Activated CD4-positive, alpha-beta T cell treated with anti-CD3 and anti-CD28 coated beads, Interleukin-2, Interleukin-6, amounts not matched to agents 100 ng/mL and 50 ng/mL, durations not matched to agents 16 hours and 8 hours (primary cell): Measurements from ENCODE around the gene SLC23A1.
"Not testable (repeated sequence)": the region's sequence is repeated elsewhere in the genome, so short reads cannot be mapped to it uniquely, and the experiment has no call there.

ENCODE experiments used
- DNase-seq: peaks from one replicate; pipeline ENCODE4 v3.0.0-alpha.2; 2020

Gene SLC23A1

DNA sequence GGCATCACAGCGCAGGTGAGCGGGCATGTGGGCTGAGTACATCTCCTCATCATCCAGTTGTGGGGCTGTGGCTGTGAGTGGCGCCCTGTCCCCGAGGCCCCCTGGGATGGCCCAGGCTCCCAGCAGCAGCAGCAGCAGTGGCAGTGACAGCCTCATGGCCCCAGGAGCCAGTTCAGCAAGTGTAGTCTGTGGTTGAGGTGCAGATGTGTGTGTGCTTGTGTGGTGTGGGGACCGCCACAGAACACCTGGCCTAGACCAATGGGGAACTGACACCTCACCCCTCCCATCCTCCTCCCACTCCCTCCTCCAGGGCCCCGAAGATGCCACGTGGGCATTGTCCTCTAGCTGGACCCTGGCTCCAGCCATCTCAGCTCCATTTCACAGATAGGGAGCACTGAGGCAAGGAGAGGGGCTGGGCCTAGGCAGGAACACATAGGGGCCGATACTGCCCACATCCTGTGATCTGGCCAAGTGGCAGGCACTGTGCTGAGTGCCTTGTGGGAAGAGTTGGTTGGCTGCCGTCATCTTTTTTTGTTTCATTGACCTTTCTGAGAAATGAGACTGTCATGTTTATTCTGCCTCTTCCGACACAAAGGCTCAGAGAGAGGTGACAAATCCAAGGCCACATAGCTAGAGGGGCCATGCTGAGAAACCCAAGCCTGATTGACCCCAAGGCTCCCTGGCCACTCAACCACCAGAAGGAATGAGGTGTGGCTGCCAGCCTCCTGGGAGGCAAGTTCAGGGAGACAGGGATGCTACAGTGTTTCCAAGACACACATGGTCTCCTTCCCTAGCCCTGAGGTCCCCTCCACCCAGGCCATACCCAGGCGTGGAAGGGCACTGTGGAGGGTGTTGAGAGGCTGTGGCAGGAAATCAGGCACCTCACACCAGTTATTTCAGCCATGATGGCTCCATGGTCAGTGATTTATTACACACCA is 6.9 kb upstream of the SLC23A1 start, which contains the start of gene MZB1:
Gene MZB1 (minus strand): TSS at position 213 of the 938 bp plus-strand sequence. CDS start 57 bp downstream, at position 156.
- peak; percentile 89 for DNase-seq

- no peak for DNase-seq
Measured at GRCh38 chr5:139388198-139388821, 5.2 kb upstream of the SLC23A1 start.

- DNase-seq, result no peak
Measured at GRCh38 chr5:139387611-139388197, 4.6 kb upstream of the SLC23A1 start.

DNA sequence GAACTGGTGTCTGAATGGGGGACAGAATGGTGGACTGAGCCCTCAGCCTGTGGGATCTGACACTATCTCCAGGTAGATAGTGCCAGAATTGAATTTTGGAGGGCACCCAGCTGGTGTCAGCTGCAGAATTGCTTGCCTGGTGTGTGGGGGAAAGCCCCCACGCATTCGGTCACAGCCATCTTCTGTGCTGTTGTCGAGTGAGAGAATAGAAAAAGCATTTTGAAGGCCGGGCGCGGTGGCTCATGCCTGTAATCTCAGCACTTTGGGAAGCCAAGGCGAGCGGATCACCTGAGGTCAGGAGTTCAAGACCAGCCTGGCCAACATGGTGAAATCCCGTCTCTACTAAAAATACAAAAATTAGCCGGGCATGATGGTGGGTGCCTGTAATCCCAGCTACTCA is 3.9 kb upstream of the SLC23A1 start:
- DNase-seq, result not testable (repeated sequence)

DNA sequence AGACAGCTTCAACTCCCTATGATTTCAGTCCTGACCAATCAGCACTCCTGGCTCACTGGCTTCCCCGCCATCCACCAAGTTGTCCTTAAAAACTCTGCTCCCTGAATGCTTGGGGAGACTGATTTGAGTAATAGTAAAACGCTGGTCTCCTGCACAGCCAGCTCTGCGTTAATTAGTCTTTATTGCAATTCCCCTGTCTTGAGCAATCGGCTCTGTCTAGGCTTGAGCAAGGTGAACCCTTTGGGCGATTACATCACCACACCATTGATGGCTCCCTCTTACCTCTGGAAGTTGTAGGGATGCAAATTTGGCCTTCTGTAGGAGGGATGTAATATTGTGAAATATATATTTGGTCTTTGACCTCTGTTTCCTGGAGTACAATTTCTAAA is 2.9 kb upstream of the SLC23A1 start:
- no peak for DNase-seq

DNA sequence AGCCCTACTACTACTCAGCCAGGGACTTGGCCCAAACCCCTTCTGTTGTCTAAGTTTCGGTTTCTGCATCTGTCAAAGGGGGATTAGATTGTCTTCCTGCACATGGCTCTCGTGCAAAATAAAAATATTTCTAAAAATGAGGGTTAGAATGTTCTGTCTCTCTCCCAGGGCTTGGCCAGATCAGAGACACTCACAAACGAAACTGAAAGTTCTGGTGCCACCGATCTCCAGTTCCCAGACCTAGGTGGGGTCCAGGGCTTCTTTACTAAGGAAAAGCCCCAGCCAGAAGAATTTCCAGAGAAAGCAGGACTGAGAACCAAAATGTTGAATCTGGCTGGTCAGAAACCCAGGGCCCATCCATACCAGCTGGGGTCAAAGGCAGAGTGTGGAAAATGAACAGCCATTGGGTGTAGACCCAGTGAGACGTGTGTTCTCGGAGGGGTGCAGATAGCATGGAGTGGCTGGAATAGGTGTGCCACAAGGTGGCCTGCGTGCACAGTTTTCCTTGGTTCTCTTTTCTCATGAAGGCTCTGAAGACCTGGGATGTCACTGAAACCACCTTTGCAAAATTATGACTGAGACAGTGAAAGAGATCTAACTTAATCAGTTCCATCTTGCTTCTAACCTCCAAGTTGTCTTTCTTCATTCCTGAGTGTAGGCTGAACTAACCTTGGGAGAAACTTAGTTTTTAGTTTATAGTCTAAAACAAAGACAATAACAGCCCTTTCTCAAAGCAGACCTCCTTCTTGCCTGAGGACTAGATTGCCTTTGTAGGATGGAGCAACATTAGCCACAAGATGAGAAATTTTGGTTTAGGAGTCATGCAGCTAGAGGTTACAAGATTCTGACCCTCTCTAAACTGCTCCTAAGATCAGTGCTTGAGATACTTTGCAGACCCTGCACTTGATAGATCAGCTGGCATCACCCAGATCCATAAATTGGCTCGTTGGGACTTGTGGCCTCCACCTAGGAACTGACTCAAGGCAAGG is 2.3 kb upstream of the SLC23A1 start:
- no peak for DNase-seq

DNA sequence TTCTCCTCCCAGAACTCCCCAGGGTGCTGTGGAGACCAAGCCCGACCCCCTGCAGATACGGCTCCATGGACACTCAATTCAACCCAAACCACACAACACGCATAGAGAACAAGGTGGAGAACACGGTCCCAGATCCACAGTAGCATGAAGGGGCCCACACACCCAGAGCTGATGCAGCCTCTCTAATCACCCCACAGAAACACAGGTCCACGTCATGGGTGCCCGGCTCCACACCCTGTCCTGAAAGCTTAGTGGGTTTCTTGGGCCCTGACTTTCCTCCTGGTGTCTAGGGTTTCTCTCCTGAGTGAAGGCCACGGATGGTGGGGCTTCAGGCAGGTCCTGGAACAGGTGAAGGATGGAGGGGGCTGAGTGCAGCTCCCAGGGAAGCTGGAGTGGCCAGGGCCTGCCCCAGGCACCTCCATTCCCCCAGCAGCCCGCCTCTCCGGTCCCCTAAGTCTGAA is 1.5 kb upstream of the SLC23A1 start:
- no peak for DNase-seq

DNA sequence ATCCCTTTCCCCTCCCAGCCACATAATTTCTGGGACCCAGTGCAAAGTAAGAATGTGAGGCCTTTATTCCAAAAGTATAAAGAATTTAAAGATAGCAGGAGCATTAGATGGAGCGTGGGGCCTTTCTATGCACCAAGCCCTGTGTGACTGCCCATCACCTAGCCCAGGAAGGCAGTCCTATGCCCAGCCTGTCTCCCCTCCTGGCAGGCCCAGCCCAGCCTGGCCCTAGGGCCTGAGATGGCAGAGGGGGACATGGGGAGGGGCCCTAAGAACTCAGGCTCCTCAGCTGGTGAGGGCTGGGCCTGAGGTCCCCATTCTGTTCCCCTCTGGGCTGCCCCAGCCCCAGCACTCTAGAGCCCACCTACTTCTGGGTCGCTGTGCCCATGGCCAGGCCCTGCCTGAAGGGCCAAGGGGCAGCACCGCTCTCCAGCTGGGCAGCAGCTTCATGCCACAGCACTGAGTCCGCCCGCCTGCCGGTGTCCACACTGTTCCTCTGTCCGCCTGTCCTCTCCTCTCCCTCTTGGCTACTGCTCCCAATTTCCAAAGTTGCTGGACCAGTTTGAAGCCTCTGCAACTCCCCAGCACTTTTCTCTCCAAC is 995 bp upstream of the SLC23A1 start:
- no peak for DNase-seq

GRCh38 chr5:139382807-139383206 is 290 bp downstream of the SLC23A1 start:
- no peak for DNase-seq

DNA sequence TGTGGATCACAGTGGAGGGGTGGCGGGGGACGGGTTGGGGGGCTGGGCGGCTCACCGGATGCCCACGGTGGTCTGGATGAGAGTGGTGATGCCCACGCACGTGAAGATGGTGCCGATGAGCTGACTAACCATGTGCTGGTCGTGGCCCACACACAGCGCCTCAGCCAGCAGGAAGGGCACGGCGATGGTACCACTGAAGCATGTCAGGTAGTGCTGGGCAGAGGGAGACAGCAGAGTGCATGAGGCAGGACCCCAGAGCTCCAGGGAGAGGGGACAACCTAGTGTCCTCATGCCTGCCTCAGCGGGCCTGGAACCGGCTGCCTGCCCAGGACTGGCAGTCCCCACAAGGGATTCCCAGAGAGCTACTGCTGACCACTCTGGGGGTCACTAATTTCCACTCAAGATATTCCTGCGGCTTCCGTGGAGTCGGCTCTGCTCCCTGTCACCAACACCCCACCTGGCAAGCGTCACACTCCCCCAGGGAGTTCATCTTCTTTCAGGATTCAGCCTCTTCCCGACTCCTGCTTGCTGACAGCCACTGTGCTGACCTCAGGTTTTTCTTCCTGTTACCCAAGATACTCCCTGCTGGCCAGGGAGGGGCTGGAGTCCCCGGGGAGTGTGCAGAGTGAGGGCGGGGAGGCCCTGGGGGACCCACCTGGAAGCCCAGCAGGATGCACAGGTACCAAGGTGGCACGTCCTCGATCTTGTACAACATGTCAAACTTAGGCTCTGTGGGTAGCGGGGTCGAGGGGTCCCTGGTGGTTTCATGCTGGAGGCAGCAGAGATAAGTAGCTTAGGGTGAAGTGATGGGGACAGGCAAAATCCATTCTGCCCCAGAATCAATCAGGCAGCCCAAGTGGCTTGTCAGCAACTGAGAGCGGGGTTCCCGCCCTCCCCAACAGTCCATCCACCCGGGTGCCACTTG is 998 bp downstream of the SLC23A1 start:
- no peak for DNase-seq

DNA sequence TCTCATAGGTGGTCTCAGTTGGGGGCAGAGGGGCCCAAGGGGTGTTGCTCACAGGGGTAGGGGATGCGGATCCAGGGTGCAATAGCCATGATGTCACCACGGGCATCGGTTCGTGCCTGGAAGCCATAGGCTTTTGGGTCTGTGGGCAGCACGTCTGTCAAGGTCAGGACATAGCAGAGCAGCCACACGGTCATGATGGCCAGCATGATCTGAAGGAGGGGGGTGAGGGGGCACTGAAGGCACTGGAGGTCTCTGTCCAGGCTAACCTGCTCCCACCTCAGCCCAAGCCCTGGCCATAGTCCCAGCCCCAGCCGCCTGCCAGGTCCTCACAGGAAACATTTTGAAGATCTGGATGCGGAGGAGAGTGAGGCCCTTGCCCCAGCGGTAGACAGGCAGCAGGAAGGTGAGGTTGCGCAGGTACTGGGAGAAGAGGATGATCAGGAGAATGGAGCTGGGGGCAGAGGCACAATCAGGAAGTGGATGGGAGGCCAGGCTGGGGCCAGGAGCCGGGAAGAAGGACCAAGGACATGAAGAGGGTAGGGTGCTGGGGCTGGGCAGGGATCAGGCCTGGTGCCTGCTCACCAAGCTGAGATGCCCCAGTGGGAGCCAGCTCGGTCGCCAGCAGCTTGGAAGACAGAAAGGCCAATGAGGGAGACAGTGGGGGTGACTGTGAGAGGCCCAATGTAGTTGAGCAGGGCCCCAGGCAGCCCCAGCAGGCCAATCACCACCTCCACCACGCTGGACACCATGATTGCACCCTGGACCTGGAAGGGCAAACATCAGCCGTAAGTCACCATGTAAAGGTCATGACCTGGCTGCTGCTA is 3.3 kb downstream of the SLC23A1 start:
- no peak for DNase-seq

GRCh38 chr5:139378941-139379361 is 4.1 kb downstream of the SLC23A1 start:
- no peak for DNase-seq

- DNase-seq, result no peak
Measured at GRCh38 chr5:139378101-139378825, 4.8 kb downstream of the SLC23A1 start.

DNA sequence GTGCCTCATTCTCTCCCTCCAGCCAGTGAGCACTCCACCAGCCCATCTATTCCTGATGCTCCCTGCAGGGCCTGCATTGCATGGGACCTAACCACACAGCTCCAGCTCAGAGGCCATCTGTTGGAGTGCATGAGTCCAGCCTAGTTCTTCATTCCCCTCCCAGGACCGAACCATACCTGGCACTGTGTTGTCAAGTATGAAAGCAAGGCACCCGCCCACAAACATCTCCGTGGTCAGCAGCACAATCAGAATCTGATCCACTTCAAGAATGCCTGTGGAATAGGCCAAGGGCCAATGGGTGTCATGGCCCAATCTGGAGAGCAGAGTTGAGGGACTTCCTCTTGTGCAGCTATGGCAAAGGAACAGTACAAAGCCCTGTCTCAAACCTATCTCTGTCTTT is 5.9 kb downstream of the SLC23A1 start:
- no peak for DNase-seq

GRCh38 chr5:139376364-139376763 is 6.7 kb downstream of the SLC23A1 start:
- no peak for DNase-seq

DNA sequence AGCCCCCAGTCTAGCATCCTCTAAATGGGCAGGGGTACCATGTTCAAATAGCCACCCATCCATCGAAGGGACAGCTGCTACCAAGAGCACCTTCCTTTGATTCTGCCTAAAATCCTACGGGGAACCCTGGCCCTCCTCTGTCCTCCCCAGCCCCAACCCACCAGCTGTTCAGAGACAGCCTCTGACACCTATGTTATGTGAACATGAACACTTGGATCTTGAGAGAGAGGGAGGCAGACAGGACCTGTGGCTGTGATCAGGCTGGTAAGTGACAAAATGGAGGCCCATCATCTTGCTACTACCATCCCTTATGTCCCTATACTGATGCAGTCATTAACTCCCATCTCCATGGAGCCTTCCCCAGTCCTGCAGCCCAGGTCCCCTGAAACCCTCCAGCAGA is 8.2 kb downstream of the SLC23A1 start:
- DNase-seq, result no peak

DNA sequence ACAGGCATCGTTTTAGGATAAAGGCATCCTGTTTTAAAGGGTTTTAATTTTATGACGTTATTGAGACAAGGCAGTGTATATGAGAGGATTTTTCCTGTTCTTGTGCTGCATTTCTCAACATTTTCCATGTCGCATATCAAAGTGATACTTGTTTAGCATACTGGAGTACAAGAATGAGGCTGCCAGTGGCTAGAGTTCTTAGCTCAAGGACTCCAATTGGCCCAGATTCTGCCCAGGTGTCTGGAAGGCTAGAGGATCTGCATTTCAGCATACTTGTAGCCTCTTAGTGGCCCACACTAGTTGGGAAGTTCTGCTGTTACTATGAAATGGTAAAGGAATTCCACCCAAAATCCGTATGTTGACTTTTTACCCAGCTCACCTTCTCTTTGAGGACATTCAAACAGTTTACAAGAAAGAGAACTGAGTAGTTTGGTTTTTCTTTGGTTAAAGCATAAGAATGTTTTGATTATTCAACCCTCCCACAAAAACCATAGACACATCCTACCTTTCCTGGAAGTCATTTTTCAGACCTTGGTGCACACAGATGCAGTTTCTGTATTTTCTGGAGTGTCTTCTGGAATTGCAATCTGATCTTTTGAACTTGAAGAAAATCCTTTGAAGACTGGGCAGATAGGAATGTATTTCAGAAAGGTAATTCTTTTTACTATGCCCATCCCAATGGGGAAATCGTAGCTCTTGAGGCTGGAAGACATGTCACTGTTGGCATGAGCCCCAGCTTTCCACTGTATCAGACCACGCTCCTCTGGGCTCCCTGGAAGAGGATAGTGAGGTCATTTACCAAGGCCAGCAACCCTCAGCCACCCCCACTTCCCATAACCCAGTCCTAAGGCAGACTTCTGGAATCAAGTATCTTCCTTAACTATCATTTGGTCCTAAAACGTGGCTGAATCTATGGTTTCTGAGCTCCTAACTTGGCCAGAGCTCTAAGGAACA is 11.3 kb downstream of the SLC23A1 start:
- no peak for DNase-seq

DNA sequence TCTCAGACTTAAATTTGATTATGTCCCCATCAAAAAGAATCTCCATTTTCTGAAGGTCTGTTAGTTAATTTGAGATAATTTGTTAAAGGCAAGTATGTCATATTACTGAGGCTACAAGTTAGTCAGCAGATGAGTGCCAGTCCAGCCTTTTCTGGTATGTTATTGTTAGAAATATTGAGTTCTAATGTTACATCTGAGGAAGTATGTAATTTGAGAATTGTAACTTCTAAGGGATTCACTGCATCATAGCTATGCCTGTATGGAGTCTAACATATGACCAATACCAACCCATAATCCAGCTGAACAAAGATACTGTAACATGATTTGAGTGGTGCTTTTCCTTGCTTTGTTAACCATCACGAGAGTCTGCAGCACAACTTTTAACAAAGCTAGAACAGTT is 13.9 kb downstream of the SLC23A1 start:
- DNase-seq, result no peak
